Ectodermal cell (in vitro differentiated cells): Measurements from ENCODE around the gene FBXL2.
"Not testable (repeated sequence)": the region's sequence is repeated elsewhere in the genome, so short reads cannot be mapped to it uniquely, and the experiment has no call there.

Source experiments
- H3K27ac ChIP-seq: 2 replicates; pipeline ENCODE4 v1.7.0; 2013; ENCODE audit warnings: mild to moderate bottlenecking, low read depth, low read length; ENCODE audit not compliant: insufficient read depth, poor library complexity, severe bottlenecking
- H3K27me3 ChIP-seq: 2 replicates; pipeline ENCODE4 v1.7.0; 2013; ENCODE audit warnings: mild to moderate bottlenecking, low read length; ENCODE audit not compliant: insufficient read depth, control insufficient read depth, poor library complexity, severe bottlenecking
- H3K36me3 ChIP-seq: one replicate; pipeline ENCODE4 v1.7.0; 2013; ENCODE audit warnings: low read length; ENCODE audit not compliant: control insufficient read depth, insufficient read depth
- H3K4me1 ChIP-seq: one replicate; pipeline ENCODE4 v1.7.0; 2013; ENCODE audit warnings: low read length; ENCODE audit not compliant: control insufficient read depth, insufficient read depth
- H3K4me3 ChIP-seq: 2 replicates; pipeline ENCODE4 v1.7.0; 2013; ENCODE audit warnings: low read depth, low read length, control low read depth; ENCODE audit not compliant: insufficient read depth
- H3K9me3 ChIP-seq: 2 replicates; pipeline ENCODE4 v1.7.0; 2013; ENCODE audit warnings: mild to moderate bottlenecking, low read length, moderate library complexity; ENCODE audit not compliant: control insufficient read depth
- WGBS, 2 experiments: methylation state at CpG; one replicate each; pipeline ENCODE4 v1.1.7; 2013; ENCODE audit warnings: missing lambda C conversion rate in 2 of 2; 5-methylcytosine and 5-hydroxymethylcytosine counted together

Gene FBXL2

DNA sequence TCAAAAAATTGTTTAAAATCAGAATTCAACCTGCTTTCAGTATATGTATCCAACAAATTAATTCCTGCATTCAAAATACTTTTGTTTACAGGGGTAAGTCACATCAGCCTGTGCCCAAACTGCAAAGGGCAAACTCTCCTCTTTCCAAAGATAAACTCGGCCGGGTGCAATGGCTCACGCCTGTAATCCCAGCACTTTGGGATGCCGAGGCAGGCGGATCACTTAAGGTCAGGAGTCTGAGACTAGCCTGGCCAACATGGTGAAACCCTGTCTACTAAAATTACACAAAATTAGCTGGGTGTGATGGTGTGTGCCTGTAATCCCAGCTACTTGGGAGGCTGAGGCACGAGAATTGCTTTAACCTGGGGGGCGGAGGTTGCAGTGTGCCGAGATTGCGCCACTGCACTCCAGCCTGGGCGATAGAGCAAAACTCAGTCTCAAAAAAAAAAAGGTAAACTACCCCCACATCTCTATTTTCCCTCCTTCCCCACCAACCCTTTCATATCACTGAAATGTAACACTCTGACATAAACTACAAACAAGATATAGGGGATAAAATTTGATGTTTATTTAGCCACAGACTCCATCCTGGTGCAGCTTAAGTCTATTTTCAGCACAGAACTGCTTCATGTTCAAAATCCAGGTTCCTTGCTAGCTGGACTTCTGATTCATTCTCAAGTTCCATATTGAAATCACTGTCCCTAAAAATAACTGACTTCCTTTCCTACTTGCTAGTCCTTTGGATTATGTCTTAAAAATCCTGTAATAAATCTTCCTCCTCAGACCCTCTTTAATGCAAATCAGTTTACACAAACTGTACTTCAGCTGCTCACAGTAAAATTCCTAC is 147.6 kb downstream of the FBXL2 start:
- H3K27me3 ChIP-seq: no peaks in the 10 kb centered on the region
- WGBS, 2 experiments: 90 to 92% methylated on average over 10 of the region's 10 CpGs
- no peak overlapping the region for H3K4me3 ChIP-seq

DNA sequence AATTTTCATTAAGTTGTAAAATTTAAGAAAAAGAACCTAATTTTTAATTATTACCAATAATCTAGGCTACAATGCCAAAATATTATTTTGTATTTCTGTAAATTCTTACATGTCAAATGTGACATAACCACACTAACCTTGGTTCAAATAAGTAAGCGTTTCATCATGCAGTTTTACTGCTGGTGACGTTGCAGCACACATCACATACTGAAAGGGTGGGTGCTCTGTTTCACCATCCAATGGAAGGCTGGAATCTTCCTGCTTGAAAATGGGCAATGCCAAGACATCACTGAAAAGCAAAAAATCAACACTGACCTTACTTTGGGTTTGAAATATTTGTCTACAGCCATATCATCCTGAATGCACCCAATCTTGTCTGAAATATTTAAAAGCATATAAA is 148.2 kb downstream of the FBXL2 start:
- no peaks in the 10 kb centered on the region for H3K36me3 ChIP-seq
- 74 to 77% methylated on average over 2 of the region's 2 CpGs for WGBS, 2 experiments
- H3K9me3 ChIP-seq: no peaks in the 10 kb centered on the region
- H3K27ac ChIP-seq: no peak overlapping the region
- peaks cover 29% of the 10 kb centered on the region for H3K4me1 ChIP-seq
- H3K27me3 ChIP-seq: no peaks in the 10 kb centered on the region
- no peak overlapping the region for H3K4me3 ChIP-seq

More for the DNA sequence above, 147.6 kb downstream of the FBXL2 start:
- Histone ChIP-seq H3K36me3 (no peaks in the 10 kb centered on the region), H3K27ac (no peak overlapping the region), H3K4me1 (peaks cover 24% of the 10 kb centered on the region), H3K9me3 (no peaks in the 10 kb centered on the region)

DNA sequence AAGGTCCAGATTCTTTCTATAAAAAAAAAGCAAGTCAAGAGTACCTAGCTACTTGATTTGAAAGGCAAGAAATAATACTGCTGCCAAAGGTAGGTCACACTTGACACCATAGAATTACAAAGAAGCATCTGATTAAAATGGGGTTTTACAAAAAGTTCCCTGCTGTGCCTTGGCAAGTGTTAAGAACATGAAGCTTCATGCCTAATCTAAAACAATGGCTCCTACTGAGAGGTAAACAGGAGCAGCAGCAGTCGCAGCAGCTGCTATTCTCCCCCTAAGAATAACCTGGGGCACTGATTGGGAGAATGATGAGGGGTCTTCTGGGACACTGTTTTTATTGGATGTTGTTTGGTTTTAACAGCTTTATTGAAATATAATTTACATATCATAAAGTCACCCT is 148.8 kb downstream of the FBXL2 start:
- H3K4me1 ChIP-seq: peaks cover 31% of the 10 kb centered on the region
- no peak overlapping the region for H3K27ac ChIP-seq
- no peaks in the 10 kb centered on the region for H3K36me3 ChIP-seq
- no peak overlapping the region for H3K4me3 ChIP-seq
- WGBS, 2 experiments: 0% methylated on average over 1 of the region's 1 CpG
- H3K9me3 ChIP-seq: no peaks in the 10 kb centered on the region
- no peaks in the 10 kb centered on the region for H3K27me3 ChIP-seq

DNA sequence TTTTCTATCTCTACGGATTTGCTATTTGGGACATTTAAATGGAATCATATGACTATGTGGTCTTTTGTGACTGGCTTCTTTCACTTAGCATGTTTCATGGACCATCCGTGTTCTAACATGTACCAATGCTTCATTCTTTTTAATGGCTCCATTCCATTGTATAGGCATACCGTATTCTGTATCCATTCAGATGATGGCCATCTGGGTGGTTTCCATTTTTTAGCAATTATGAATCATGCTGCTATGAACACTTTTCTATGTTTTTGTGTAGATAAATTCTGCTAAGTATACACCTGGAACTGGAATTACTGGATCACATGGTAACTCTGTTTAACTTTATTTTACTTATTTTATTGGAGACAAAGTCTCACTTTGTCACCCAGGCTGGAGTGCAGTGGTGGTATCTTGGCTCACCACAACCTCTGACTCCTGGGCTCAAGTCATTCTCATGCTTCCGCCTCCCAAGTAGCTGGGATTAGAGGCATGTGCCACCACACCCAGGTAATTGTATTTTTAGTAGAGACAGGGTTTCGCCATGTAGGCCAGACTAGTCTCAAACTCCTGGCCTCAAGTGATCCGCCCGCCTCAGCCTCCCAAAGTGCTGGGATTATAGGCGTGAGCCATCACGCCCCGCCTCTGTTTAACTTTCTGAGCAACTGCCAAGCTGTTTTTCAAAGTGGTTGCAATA is 149.5 kb downstream of the FBXL2 start:
- Histone ChIP-seq H3K36me3 (no peaks in the 10 kb centered on the region), H3K9me3 (no peaks in the 10 kb centered on the region), H3K4me1 (peaks cover 31% of the 10 kb centered on the region), H3K27me3 (no peaks in the 10 kb centered on the region), H3K27ac (no peak overlapping the region), H3K4me3 (no peak overlapping the region)
- WGBS, 2 experiments: 70 to 72% methylated on average over 10 of the region's 10 CpGs

DNA sequence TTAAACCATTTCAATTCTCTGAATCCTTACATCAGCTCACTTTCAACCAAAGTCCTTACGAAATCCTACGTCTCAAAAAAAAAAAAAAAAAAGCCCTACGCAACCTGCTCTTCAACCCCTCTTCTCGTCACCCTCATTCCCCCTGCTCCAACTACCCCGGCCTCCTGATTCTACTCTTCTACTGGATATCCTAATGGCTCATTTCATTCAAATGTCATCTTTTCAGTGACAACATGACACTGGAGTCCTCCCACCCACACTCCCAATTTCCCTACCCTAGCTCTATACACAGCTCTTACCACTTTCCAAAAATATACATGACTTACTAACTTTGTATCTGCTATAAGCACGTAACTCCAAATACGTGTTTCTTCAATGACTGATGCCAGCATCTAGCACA is 151.5 kb downstream of the FBXL2 start:
- 77 to 83% methylated on average over 7 of the region's 7 CpGs for WGBS, 2 experiments
- Histone ChIP-seq H3K27ac (no peak overlapping the region), H3K27me3 (no peaks in the 10 kb centered on the region), H3K36me3 (no peaks in the 10 kb centered on the region), H3K9me3 (no peaks in the 10 kb centered on the region), H3K4me3 (no peak overlapping the region), H3K4me1 (peaks cover 31% of the 10 kb centered on the region)

DNA sequence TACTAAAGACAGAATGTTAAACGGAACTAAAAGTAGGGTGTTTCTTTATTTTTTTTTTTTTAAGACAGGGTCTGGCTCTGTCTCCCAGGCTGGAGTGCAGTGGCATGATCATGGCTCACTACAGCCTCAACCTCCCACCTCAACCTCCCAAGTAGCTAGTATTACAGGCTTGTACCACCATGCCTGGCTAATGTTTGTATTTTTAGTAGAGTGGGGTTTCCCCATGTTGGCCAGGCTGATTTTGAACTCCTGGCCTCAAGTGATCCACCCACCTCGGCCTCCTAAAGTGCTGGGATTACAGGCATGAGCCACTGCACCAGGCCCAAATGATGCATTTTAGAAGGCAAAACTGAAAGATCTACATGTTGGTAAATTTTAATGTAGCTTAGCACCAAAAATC is 152.1 kb downstream of the FBXL2 start:
- peaks cover 31% of the 10 kb centered on the region for H3K4me1 ChIP-seq
- 94% methylated on average over 2 of the region's 2 CpGs for WGBS, 2 experiments
- not testable (repeated sequence) for H3K27ac ChIP-seq, H3K9me3 ChIP-seq, H3K4me3 ChIP-seq, H3K27me3 ChIP-seq, H3K36me3 ChIP-seq

DNA sequence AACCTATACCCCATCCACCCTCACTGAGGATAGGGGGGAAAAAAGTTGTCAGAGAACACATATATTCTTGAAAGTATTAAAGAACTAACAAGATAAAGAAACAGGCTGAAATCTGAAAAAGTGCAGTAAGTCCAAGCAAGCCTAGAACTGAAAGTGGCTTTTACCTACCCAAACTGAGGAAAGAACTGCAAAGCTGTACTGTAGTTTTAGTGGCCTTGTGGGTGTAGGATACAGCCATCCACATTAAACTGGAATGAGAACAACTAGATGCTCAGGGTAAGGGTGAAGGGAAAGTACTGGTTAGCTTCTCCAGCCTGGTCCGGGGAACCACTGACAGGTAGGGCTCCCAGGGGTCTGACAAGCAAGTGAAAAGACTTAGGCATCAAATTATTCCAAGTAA is 152.8 kb downstream of the FBXL2 start:
- H3K4me3 ChIP-seq: no peak overlapping the region
- H3K9me3 ChIP-seq: no peaks in the 10 kb centered on the region
- no peak overlapping the region for H3K27ac ChIP-seq
- H3K4me1 ChIP-seq: peaks cover 31% of the 10 kb centered on the region
- H3K27me3 ChIP-seq: no peaks in the 10 kb centered on the region
- no peaks in the 10 kb centered on the region for H3K36me3 ChIP-seq
- WGBS, 2 experiments: 82 to 90% methylated on average over 1 of the region's 1 CpG

DNA sequence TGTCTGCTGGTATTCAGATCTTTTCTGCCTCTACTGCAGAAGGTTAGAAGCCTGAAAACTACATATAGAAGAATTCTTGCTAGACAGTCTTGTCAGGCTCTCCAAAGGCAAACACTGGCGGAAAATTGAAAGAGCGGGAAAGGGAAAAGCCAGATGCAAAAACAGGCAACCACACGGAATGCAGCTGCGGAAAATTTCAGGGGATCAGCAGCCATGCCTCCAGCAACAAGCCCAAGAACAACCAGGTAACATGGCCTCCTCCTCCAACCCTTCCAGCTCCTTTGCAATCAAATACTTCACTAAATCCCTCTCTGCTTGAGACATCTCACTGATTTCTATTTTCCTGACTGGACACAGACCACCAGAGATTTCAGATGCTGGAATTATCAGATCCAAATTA is 153.3 kb downstream of the FBXL2 start:
- peaks cover 29% of the 10 kb centered on the region for H3K4me1 ChIP-seq
- no peaks in the 10 kb centered on the region for H3K27me3 ChIP-seq
- no peaks in the 10 kb centered on the region for H3K36me3 ChIP-seq
- H3K27ac ChIP-seq: no peak overlapping the region
- H3K9me3 ChIP-seq: no peaks in the 10 kb centered on the region
- WGBS, 2 experiments: 76 to 78% methylated on average over 4 of the region's 4 CpGs
- no peak overlapping the region for H3K4me3 ChIP-seq

DNA sequence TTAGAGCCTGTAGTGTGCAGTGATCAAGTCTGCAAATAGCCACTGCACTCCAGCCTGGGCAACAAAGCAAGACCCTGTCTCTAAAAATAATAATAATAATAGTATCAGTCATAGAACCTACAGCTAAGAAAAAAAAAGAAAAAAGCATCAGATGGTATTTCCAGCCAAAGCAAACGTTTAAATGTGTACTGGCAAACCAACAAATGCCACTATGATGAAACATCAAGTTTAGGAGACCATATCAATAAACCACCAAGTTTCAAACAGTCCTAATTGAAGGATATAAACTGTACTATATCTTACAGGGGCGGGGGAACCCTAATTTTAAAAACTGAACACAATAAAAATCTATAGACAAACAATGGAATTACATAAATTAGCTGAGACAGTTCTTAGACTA is 156.6 kb downstream of the FBXL2 start:
- WGBS, 2 experiments: 81 to 86% methylated on average over 1 to 2 of the region's 2 CpGs
- Histone ChIP-seq H3K4me1 (peaks cover 6% of the 10 kb centered on the region), H3K27me3 (no peaks in the 10 kb centered on the region), H3K36me3 (no peaks in the 10 kb centered on the region), H3K9me3 (no peaks in the 10 kb centered on the region), H3K4me3 (no peak overlapping the region), H3K27ac (no peak overlapping the region)
